ENCODE data around the gene CACNA2D3.

CACNA2D3 gene

DNA sequence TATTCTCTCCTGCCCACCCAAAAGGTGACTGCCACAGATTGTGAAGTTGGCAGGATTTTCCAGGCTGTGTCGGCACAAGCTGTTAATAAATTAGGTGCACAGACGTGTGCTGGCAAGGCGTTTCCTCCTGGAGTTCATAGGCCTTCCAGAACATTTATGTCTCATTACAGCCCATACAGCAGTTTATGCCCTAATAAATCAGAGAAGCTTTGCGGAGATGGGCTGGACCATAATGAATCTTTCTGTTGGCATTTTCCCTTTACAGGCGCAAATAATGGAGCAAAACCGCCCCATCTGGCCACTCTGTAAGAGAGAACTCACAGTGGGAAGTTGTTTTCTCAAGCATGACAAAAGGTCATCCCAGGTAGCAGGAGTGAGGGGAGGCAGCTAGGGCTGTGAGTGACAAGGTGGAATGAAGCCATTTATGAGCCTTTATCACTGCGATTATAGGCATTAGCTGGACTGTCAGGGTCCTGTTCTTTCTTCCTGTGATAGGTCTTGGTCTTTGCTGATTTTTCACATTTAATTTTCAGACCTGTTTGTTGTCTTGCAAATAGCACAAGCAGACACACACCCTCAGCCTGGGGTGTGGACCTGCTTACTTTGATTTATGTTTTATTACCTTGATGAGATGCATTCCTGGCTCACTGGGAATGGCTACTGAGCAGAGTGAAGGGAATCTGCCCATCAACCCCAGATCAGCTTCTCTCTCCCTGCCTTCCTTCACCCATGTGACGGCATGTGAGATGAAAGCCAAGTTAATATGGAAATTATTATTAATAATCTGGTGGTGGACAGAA is 548.0 kb downstream of the CACNA2D3 start:
- H3K4me3 ChIP-seq (ENCODE audit: low read depth, low read length) = no peak overlapping the region
- no peak overlapping the region for H3K27ac ChIP-seq (ENCODE audit: low read depth, low read length)
- no peak overlapping the region for H2AFZ ChIP-seq (ENCODE audit: low read length, unreplicated experiment)
- no peaks in the 10 kb centered on the region for H3K27me3 ChIP-seq (ENCODE audit: insufficient read depth, low read length)
- no peaks in the 10 kb centered on the region for H3K4me1 ChIP-seq (ENCODE audit: control insufficient read depth, insufficient read depth, low read length, unreplicated experiment)
- H3K79me2 ChIP-seq (ENCODE audit: control insufficient read depth, insufficient read depth, low read length, unreplicated experiment) = no peaks in the 10 kb centered on the region
- no peaks in the 10 kb centered on the region for H3K36me3 ChIP-seq (ENCODE audit: insufficient read depth, low read length)

DNA sequence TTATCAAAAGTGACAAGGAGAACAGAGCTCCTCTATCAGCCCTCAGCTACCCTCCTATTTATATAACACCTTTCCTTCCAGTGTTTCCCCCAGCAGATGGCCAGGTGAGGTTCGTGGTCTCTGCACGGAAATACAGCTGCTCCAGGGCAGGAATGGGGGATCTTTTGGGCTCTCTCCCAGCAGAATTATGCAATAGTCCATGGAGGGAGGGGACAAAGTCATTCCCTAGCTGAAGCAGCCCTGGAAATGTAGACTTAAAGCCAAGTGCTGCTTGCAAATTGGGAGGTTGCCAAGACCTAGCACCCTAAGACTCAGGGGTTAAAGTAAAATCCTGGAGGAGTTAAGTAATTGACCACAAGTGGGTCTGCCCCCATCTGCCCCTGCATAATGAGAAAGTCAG is 549.2 kb downstream of the CACNA2D3 start:
- Histone ChIP-seq H3K79me2 (ENCODE audit: control insufficient read depth, insufficient read depth, low read length, unreplicated experiment) (no peaks in the 10 kb centered on the region), H3K27me3 (ENCODE audit: insufficient read depth, low read length) (no peaks in the 10 kb centered on the region), H2AFZ (ENCODE audit: low read length, unreplicated experiment) (no peak overlapping the region), H3K4me1 (ENCODE audit: control insufficient read depth, insufficient read depth, low read length, unreplicated experiment) (no peaks in the 10 kb centered on the region), H3K4me3 (ENCODE audit: low read depth, low read length) (no peak overlapping the region), H3K36me3 (ENCODE audit: insufficient read depth, low read length) (no peaks in the 10 kb centered on the region), H3K27ac (ENCODE audit: low read depth, low read length) (no peak overlapping the region)

DNA sequence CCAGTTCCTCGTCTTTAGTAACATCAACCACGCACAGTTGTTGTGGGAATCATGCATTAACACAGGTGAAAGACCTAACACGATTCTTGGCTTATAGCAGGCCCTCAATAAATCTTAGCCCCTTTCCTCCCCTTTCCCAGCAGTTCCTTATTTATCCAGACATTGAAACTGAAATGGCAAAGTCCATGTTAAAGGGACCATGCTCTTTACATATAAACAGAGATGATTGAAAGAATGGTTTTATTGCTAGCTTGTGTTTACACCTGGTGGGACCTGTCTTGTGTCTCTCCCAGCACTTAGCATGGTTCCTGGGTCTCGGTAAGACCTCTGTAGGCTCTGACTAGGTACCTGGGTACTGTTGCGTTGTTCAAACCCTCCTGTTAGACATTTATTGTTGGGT is 553.7 kb downstream of the CACNA2D3 start:
- no peaks in the 10 kb centered on the region for H3K4me1 ChIP-seq (ENCODE audit: control insufficient read depth, insufficient read depth, low read length, unreplicated experiment)
- H3K79me2 ChIP-seq (ENCODE audit: control insufficient read depth, insufficient read depth, low read length, unreplicated experiment) = no peaks in the 10 kb centered on the region
- H3K27ac ChIP-seq (ENCODE audit: low read depth, low read length) = no peak overlapping the region
- no peaks in the 10 kb centered on the region for H3K27me3 ChIP-seq (ENCODE audit: insufficient read depth, low read length)
- no peak overlapping the region for H3K4me3 ChIP-seq (ENCODE audit: low read depth, low read length)
- H2AFZ ChIP-seq (ENCODE audit: low read length, unreplicated experiment) = no peak overlapping the region
- H3K36me3 ChIP-seq (ENCODE audit: insufficient read depth, low read length) = no peaks in the 10 kb centered on the region

DNA sequence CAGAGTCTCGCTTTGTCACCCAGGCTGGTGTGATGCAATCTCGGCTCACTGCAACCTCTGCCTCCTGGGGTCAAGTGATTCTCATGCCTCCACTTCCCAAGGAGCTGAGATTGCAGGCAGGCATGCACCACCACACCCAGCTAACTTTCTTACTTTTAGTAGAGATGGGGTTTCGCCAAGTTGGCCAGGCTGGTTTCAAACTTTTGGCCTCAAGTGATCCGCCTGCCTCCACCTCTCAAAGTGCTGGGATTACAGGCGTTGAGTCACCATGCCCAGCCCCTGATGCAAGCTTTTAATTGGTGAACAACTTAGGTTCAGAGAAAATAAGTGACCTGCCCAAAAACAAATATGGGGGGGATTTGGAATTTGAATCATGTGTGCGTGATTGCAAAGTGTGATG is 559.4 kb downstream of the CACNA2D3 start:
- no peaks in the 10 kb centered on the region for H3K27me3 ChIP-seq (ENCODE audit: insufficient read depth, low read length)
- no peak overlapping the region for H3K4me3 ChIP-seq (ENCODE audit: low read depth, low read length)
- H3K79me2 ChIP-seq (ENCODE audit: control insufficient read depth, insufficient read depth, low read length, unreplicated experiment) = no peaks in the 10 kb centered on the region
- H3K27ac ChIP-seq (ENCODE audit: low read depth, low read length) = no peak overlapping the region
- H2AFZ ChIP-seq (ENCODE audit: low read length, unreplicated experiment) = no peak overlapping the region
- no peaks in the 10 kb centered on the region for H3K36me3 ChIP-seq (ENCODE audit: insufficient read depth, low read length)
- no peaks in the 10 kb centered on the region for H3K4me1 ChIP-seq (ENCODE audit: control insufficient read depth, insufficient read depth, low read length, unreplicated experiment)

DNA sequence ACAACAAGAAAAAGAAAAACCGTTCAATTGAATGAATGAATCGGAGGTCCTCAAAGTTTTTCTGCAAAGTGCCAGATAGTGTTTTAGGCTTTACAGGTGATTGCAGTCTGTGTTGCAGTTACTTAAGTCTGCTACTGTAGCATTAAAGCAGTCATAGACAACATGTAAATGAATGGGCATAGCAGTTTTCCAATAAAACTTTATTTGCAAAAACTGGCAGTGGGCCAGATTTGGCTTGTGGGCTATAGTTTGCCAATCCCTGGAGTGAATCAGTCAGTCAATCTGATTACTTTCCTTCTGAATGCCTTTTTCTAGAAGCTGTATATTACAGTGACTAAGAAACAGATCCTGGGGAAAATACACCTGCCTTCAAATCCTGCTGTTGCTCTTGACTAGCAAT is 562.9 kb downstream of the CACNA2D3 start:
- H3K27ac ChIP-seq (ENCODE audit: low read depth, low read length) = no peak overlapping the region
- no peaks in the 10 kb centered on the region for H3K27me3 ChIP-seq (ENCODE audit: insufficient read depth, low read length)
- no peaks in the 10 kb centered on the region for H3K79me2 ChIP-seq (ENCODE audit: control insufficient read depth, insufficient read depth, low read length, unreplicated experiment)
- no peak overlapping the region for H2AFZ ChIP-seq (ENCODE audit: low read length, unreplicated experiment)
- no peaks in the 10 kb centered on the region for H3K4me1 ChIP-seq (ENCODE audit: control insufficient read depth, insufficient read depth, low read length, unreplicated experiment)
- H3K4me3 ChIP-seq (ENCODE audit: low read depth, low read length) = no peak overlapping the region
- H3K36me3 ChIP-seq (ENCODE audit: insufficient read depth, low read length) = no peaks in the 10 kb centered on the region

DNA sequence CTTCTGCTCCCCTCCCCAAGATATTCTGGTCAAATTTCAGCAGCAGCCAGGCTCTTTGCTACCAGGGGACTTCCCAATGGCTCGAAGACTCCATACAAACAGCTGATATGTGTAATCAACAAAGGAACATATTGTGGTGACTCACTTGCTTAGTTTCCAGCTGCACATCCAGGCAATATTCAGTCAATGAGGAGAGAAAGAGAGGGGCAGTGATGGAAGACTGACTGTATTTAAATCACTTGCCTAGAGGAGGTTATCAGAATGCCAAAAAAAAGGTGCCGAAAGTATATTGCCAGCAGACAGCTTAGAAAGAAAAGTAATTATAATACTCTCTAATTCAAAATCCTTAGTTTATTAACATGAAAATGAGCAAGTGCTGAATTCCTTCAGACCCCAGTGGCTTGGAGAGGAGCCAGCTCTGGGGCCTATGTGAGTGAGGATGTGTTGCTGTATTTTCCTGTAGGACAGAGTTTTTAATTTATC is 569.0 kb downstream of the CACNA2D3 start:
- no peak overlapping the region for H2AFZ ChIP-seq (ENCODE audit: low read length, unreplicated experiment)
- no peaks in the 10 kb centered on the region for H3K36me3 ChIP-seq (ENCODE audit: insufficient read depth, low read length)
- no peaks in the 10 kb centered on the region for H3K27me3 ChIP-seq (ENCODE audit: insufficient read depth, low read length)
- H3K4me3 ChIP-seq (ENCODE audit: low read depth, low read length) = no peak overlapping the region
- H3K27ac ChIP-seq (ENCODE audit: low read depth, low read length) = no peak overlapping the region
- H3K79me2 ChIP-seq (ENCODE audit: control insufficient read depth, insufficient read depth, low read length, unreplicated experiment) = no peaks in the 10 kb centered on the region
- no peaks in the 10 kb centered on the region for H3K4me1 ChIP-seq (ENCODE audit: control insufficient read depth, insufficient read depth, low read length, unreplicated experiment)

DNA sequence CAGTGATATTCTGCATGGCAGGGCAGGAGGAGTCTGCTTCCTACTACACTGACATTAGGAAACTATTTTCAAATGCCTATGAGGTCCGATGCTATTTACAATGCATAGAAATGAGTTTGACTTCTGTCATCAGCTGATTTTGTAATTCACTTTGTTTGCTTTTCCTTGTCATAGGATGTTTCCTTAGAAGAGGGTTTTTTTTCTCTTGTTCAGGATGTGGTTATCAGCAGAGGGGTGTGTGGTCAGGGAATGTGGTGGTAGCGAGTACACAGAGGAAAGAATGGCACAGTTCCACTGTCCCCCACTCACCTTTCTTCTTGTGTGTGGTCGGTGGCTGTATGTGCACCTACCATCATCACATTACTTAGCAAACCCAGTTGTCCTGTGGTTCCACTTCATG is 574.0 kb downstream of the CACNA2D3 start:
- no peaks in the 10 kb centered on the region for H3K79me2 ChIP-seq (ENCODE audit: control insufficient read depth, insufficient read depth, low read length, unreplicated experiment)
- no peak overlapping the region for H3K27ac ChIP-seq (ENCODE audit: low read depth, low read length)
- no peak overlapping the region for H3K4me3 ChIP-seq (ENCODE audit: low read depth, low read length)
- no peaks in the 10 kb centered on the region for H3K36me3 ChIP-seq (ENCODE audit: insufficient read depth, low read length)
- no peaks in the 10 kb centered on the region for H3K4me1 ChIP-seq (ENCODE audit: control insufficient read depth, insufficient read depth, low read length, unreplicated experiment)
- no peaks in the 10 kb centered on the region for H3K27me3 ChIP-seq (ENCODE audit: insufficient read depth, low read length)
- no peak overlapping the region for H2AFZ ChIP-seq (ENCODE audit: low read length, unreplicated experiment)

DNA sequence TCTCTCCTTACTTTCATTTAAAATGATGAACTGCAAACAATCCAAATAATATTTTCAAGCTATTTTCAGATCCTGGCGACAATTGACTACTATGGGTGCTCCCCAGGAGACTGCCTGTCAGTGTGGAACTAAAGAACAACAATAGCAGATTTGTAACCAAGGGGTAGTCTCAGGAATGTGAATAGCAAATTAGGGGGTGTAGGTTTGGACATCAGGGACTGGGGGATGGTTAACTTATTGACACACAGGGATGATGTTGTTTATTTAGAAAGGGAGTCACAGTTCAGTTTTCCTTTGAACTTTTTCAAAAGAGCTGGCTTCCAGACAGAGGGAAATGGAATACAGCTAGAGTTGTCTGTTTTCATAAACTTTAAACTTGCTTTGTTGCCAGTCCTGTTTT is 575.7 kb downstream of the CACNA2D3 start:
- Histone ChIP-seq H3K27ac (ENCODE audit: low read depth, low read length) (no peak overlapping the region), H3K4me1 (ENCODE audit: control insufficient read depth, insufficient read depth, low read length, unreplicated experiment) (no peaks in the 10 kb centered on the region), H2AFZ (ENCODE audit: low read length, unreplicated experiment) (no peak overlapping the region), H3K4me3 (ENCODE audit: low read depth, low read length) (no peak overlapping the region), H3K36me3 (ENCODE audit: insufficient read depth, low read length) (no peaks in the 10 kb centered on the region), H3K79me2 (ENCODE audit: control insufficient read depth, insufficient read depth, low read length, unreplicated experiment) (no peaks in the 10 kb centered on the region), H3K27me3 (ENCODE audit: insufficient read depth, low read length) (no peaks in the 10 kb centered on the region)

DNA sequence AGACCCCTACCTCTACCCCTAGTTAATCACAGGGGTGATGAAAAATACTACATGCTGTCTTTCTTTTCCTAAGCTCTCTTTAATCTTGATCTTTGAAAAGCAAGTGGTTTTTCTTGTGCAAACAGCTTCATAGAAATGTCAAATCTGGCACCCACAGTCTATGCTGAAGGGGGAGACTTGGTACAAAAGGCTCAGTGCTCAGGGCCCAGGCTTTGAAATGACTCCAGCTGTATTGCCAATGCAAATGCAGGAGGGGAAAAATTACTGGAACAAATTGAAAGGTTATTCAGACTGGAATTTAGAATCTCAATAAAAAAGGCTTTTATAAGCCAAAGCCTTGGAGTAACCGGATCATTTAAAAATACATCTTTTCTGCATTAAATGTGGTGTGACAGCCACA is 581.6 kb downstream of the CACNA2D3 start:
- no peak overlapping the region for H3K27ac ChIP-seq (ENCODE audit: low read depth, low read length)
- H3K4me1 ChIP-seq (ENCODE audit: control insufficient read depth, insufficient read depth, low read length, unreplicated experiment) = no peaks in the 10 kb centered on the region
- H3K4me3 ChIP-seq (ENCODE audit: low read depth, low read length) = no peak overlapping the region
- no peaks in the 10 kb centered on the region for H3K27me3 ChIP-seq (ENCODE audit: insufficient read depth, low read length)
- no peak overlapping the region for H2AFZ ChIP-seq (ENCODE audit: low read length, unreplicated experiment)
- no peaks in the 10 kb centered on the region for H3K36me3 ChIP-seq (ENCODE audit: insufficient read depth, low read length)
- H3K79me2 ChIP-seq (ENCODE audit: control insufficient read depth, insufficient read depth, low read length, unreplicated experiment) = no peaks in the 10 kb centered on the region

DNA sequence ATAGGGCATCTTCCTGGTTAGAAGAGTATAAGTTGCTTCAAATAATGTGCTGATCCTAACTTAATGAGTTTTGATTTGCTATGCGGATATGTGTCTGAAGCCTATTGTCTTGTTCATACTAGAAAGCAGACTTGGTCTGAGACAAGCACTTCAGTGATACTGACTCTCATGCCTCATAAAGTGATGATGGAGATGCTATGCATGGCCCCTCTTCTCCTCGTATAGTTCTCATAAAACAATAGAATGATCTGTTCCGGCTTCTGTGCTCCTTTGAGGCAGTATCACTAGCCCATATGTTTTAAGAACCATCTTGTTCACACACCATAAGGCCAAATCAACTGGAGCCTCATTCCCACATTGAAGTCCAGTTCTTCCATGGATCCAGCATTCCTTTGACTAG is 583.4 kb downstream of the CACNA2D3 start:
- Histone ChIP-seq H3K27ac (ENCODE audit: low read depth, low read length) (no peak overlapping the region), H3K27me3 (ENCODE audit: insufficient read depth, low read length) (no peaks in the 10 kb centered on the region), H3K4me3 (ENCODE audit: low read depth, low read length) (no peak overlapping the region), H3K79me2 (ENCODE audit: control insufficient read depth, insufficient read depth, low read length, unreplicated experiment) (no peaks in the 10 kb centered on the region), H3K36me3 (ENCODE audit: insufficient read depth, low read length) (no peaks in the 10 kb centered on the region), H3K4me1 (ENCODE audit: control insufficient read depth, insufficient read depth, low read length, unreplicated experiment) (no peaks in the 10 kb centered on the region), H2AFZ (ENCODE audit: low read length, unreplicated experiment) (no peak overlapping the region)

DNA sequence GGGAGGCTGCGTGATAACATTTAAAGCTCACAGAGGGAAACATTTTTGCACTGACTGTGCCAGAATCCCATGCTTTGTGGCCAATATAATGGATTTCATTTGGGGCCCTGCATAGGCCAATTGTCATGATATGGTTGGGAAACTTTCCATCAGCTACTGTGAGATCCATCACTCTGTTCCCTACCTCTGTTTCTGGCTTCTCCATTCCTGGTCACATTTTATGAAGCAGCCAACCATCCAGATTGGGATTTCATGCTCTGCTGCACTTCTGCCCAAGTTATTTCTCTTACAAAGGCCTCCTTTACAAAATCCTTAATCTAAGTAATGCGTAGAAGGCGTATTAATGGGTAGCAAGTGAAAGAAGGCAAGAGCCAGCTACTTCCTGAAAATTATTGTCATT is 584.4 kb downstream of the CACNA2D3 start:
- Histone ChIP-seq H3K27me3 (ENCODE audit: insufficient read depth, low read length) (no peaks in the 10 kb centered on the region), H2AFZ (ENCODE audit: low read length, unreplicated experiment) (no peak overlapping the region), H3K4me1 (ENCODE audit: control insufficient read depth, insufficient read depth, low read length, unreplicated experiment) (no peaks in the 10 kb centered on the region), H3K36me3 (ENCODE audit: insufficient read depth, low read length) (no peaks in the 10 kb centered on the region), H3K27ac (ENCODE audit: low read depth, low read length) (no peak overlapping the region), H3K79me2 (ENCODE audit: control insufficient read depth, insufficient read depth, low read length, unreplicated experiment) (no peaks in the 10 kb centered on the region), H3K4me3 (ENCODE audit: low read depth, low read length) (no peak overlapping the region)

Data from ACC112 (cell line).